DOHH2 (cell line): ENCODE measurements around the gene GABPA.

Experiments
- CTCF ChIP-seq: fragments of 200-600 bp; sonication (generic); IDR thresholded peaks from one replicate; pipeline ENCODE4 v1.5.1; 2014; ENCODE audit warnings: antibody characterized with exemption, mild to moderate bottlenecking, low read depth, low read length; ENCODE audit not compliant: poor library complexity, severe bottlenecking
- EZH2phosphoT487 ChIP-seq: fragments of 200-600 bp; sonication (generic); IDR thresholded peaks from 2 replicates; pipeline ENCODE4 v1.6.1; 2017; ENCODE audit warnings: borderline replicate concordance, mild to moderate bottlenecking, antibody characterized with exemption, low read length, moderate library complexity, mixed read lengths

DNA sequence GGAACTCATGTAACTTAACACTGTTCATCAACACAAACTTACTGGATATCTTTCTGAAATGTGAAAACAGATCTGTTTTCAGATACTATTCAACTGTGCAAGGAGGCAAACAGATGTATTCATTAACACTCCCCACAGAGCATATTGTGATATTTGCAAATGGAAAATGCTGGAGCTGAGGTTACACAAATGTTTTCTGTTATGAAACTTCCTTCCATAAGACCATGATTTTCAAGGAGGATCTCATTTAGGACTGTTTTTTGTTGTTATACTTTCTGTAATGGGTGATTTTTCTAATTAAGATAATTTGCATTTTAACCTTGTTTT lies 56.1 kb downstream of the GABPA start:
- no peak for TF ChIP-seq CTCF
- TF ChIP-seq EZH2phosphoT487: no peak
